ENCODE data around the gene FAM13A.

FAM13A gene

DNA sequence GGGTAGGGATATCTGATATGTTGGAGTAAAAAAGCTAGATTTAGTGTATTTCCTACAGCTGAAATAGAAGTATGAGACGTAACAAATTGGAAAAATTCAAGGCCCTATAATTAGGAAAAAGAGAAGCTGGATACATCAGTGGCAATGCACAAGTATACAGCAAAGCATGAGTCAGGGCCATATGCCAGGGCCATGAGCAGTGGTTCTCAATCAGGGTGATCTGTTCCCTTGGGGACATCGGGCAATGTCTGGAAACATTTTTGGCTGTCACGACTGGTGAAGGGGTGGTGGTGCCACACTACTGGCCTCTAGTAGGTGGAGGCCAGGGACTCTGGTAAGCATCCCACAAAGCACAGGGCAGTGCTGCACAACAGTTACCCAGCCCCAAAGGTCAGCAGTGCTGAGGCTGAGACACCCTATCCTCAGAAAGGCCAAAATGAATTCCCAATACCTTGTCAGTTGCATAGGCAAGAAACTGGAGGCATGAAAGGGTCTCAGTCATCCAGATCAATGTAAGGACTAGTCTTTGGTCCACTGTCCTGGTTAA lies 322.5 kb downstream of the FAM13A start:
- Histone ChIP-seq H3K27me3 (peaks cover 8% of the 10 kb centered on the region), H3K4me1 (ENCODE audit: control insufficient read depth in 1 of 2, insufficient read depth in 1 of 2, low read depth in 1 of 2, low read length in 1 of 2) (no peaks in the 10 kb centered on the region), H3K27ac (no peak overlapping the region), H3K36me3 (peaks cover 20% of the 10 kb centered on the region), H3K9me3 (no peaks in the 10 kb centered on the region), H3K4me3 (ENCODE audit: low read depth in 1 of 2, low read length in 1 of 2) (no peak overlapping the region)
- TF ChIP-seq, protein P1, sequence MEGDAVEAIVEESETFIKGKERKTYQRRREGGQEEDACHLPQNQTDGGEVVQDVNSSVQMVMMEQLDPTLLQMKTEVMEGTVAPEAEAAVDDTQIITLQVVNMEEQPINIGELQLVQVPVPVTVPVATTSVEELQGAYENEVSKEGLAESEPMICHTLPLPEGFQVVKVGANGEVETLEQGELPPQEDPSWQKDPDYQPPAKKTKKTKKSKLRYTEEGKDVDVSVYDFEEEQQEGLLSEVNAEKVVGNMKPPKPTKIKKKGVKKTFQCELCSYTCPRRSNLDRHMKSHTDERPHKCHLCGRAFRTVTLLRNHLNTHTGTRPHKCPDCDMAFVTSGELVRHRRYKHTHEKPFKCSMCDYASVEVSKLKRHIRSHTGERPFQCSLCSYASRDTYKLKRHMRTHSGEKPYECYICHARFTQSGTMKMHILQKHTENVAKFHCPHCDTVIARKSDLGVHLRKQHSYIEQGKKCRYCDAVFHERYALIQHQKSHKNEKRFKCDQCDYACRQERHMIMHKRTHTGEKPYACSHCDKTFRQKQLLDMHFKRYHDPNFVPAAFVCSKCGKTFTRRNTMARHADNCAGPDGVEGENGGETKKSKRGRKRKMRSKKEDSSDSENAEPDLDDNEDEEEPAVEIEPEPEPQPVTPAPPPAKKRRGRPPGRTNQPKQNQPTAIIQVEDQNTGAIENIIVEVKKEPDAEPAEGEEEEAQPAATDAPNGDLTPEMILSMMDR (IDR thresholded peaks at IDR 0.05), result no peak

DNA sequence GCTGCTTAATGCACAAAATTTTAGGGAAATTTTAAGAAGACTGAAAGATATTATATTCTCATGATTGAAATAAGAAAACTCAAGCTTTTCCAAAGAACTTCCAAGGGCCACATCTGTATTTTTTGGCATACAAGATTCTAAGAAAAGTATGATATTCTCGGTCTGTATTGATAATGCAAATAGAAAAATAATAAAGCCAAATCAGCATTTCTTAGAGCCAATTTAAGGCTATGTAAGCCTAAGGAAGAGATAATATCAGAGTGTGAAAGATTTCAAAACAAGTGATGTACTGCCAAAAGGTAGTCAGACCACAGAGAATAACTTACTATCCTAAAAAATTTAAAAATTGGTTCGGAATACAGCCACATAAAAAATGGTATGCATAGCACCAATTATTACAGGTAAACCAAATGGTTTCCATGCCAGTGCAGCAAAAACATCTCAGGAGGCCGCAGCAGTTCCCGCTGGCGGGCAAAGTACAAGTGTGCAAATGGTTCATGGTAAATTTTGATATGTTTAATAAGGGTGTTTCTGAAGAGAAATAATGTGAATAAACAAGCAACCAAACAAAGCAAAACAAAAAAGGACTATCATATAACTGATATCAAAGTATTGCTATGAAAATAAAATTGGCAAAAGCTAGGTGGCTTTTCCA lies 324.1 kb downstream of the FAM13A start:
- H3K4me1 ChIP-seq (ENCODE audit: control insufficient read depth in 1 of 2, insufficient read depth in 1 of 2, low read depth in 1 of 2, low read length in 1 of 2), result no peaks in the 10 kb centered on the region
- TF ChIP-seq, protein P1 (IDR thresholded peaks at IDR 0.05), result no peak
- no peaks in the 10 kb centered on the region for H3K9me3 ChIP-seq

DNA sequence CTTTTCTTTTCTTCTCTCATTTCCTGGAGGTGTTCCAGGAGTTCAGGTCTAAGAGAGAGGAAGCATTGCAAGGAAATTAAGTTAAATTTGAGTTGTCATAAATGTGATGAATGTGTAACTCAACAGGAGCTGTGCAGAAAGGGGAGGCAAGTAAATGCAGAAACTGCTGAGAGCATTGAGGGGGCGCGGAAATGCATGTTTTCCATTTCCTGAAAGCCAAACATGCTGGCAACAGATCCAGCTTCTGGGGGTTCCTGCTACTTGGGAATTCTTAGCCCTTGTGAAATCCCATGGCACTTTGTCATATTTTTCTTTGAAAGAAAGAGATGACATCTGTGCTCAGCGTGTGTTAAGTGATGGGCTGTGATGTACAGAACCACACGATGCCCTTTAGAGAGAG lies 325.6 kb downstream of the FAM13A start:
- Histone ChIP-seq H3K27ac (no peak overlapping the region), H3K36me3 (peaks cover 49% of the 10 kb centered on the region), H3K4me1 (ENCODE audit: control insufficient read depth in 1 of 2, insufficient read depth in 1 of 2, low read depth in 1 of 2, low read length in 1 of 2) (no peaks in the 10 kb centered on the region), H3K4me3 (ENCODE audit: low read depth in 1 of 2, low read length in 1 of 2) (no peak overlapping the region), H3K27me3 (no peaks in the 10 kb centered on the region), H3K9me3 (no peaks in the 10 kb centered on the region)
- TF ChIP-seq, protein P1 (IDR thresholded peaks at IDR 0.05), result no peak

More for the DNA sequence above, 324.1 kb downstream of the FAM13A start:
- peaks cover 34% of the 10 kb centered on the region for H3K36me3 ChIP-seq
- H3K27me3 ChIP-seq, result peaks cover 7% of the 10 kb centered on the region
- no peak overlapping the region for H3K4me3 ChIP-seq (ENCODE audit: low read depth in 1 of 2, low read length in 1 of 2)
- H3K27ac ChIP-seq, result no peak overlapping the region

DNA sequence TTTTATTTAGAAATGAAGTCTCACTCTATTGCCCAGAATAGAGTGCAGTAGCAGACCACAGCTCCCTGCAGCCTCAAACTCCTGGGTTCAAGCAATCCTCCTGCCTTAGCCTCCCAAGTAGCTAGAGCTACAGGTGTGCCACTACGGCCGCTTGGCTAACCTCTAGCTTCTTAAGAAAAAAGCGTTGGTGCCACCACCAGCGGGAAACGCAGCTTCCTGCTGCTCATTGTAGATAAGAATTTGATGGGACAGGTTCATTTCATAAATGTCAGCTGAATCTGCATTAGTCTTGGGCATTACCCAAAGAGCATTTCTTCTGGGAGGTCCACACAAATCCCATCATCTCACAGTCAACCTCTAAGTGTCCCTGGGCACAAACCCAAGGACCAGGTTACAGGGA lies 326.2 kb downstream of the FAM13A start:
- Histone ChIP-seq H3K4me3 (ENCODE audit: low read depth in 1 of 2, low read length in 1 of 2) (no peak overlapping the region), H3K9me3 (no peaks in the 10 kb centered on the region), H3K36me3 (peaks cover 55% of the 10 kb centered on the region), H3K4me1 (ENCODE audit: control insufficient read depth in 1 of 2, insufficient read depth in 1 of 2, low read depth in 1 of 2, low read length in 1 of 2) (no peaks in the 10 kb centered on the region), H3K27ac (no peak overlapping the region), H3K27me3 (no peaks in the 10 kb centered on the region)
- TF ChIP-seq, protein P1 (IDR thresholded peaks at IDR 0.05), result no peak

DNA sequence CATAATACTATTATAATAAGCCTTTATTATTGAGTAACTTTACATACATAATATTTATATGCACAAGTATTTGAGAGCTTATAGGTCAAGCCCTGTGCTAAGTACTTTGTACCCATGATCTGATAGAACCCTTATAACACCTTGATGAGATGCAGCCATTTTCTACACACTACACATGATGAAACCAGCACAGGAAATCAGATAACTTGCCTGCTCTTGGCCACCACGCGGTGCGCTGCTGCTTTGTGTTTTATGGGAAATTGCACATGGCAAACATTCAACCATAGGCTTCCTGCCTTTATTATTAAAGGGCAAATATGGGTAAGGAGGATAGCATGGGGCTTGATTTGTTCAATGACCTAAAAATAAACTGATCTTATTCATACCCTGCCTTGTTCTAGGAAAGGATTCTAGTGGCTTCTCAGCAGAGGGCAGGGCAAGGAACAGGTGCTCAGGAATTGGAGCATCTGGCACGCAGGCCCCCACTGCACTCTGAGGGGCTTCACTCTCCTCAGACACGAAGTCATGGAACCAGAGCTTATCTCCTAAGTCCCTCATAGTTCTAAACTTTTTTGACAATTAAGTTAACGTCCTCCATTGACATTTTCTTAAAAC lies 327.7 kb downstream of the FAM13A start:
- Histone ChIP-seq H3K27me3 (no peaks in the 10 kb centered on the region), H3K4me1 (ENCODE audit: control insufficient read depth in 1 of 2, insufficient read depth in 1 of 2, low read depth in 1 of 2, low read length in 1 of 2) (no peaks in the 10 kb centered on the region), H3K36me3 (peaks cover 70% of the 10 kb centered on the region), H3K9me3 (no peaks in the 10 kb centered on the region), H3K27ac (no peak overlapping the region), H3K4me3 (ENCODE audit: low read depth in 1 of 2, low read length in 1 of 2) (no peak overlapping the region)
- TF ChIP-seq, protein P1 (IDR thresholded peaks at IDR 0.05), result no peak

Data from neutrophil (primary cell).